Measurements from ENCODE around the gene CLSTN2. TPM values are rescaled to one million over a fixed set of nuclear protein-coding genes. Genes with fewer than 3 reads are reported as not detected.

The CLSTN2 gene
- total RNA-seq, 4 donors from 2014 or later: 3.7 to 9.5 (median 7.4) TPM

DNA sequence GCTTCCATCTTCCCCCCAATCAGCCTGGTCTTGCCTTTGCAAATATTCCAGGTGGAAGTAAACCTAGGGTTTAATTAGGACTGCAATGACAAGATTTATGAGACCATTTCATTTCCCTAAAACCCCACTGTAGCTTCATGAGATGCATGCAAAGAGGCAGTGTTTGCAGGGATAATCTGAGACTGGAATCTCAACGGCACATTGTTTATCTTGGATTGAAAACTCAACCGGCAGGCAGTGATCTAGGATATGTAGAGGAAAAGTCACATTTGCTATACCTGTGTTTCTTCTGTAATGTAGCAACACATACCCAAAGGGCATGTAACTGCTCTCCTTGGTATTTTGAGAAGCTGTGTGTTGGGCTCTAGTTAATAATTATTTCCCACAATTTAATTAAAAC lies 18.7 kb upstream of the CLSTN2 start:
- H3K27ac ChIP-seq (replicated peaks in 1 of 4): no peak overlapping the region
- TF ChIP-seq, protein P1, sequence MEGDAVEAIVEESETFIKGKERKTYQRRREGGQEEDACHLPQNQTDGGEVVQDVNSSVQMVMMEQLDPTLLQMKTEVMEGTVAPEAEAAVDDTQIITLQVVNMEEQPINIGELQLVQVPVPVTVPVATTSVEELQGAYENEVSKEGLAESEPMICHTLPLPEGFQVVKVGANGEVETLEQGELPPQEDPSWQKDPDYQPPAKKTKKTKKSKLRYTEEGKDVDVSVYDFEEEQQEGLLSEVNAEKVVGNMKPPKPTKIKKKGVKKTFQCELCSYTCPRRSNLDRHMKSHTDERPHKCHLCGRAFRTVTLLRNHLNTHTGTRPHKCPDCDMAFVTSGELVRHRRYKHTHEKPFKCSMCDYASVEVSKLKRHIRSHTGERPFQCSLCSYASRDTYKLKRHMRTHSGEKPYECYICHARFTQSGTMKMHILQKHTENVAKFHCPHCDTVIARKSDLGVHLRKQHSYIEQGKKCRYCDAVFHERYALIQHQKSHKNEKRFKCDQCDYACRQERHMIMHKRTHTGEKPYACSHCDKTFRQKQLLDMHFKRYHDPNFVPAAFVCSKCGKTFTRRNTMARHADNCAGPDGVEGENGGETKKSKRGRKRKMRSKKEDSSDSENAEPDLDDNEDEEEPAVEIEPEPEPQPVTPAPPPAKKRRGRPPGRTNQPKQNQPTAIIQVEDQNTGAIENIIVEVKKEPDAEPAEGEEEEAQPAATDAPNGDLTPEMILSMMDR (IDR thresholded peaks at IDR 0.05): no peak
- TF ChIP-seq EP300 (IDR thresholded peaks at IDR 0.05) (no peak), POLR2A (IDR thresholded peaks at IDR 0.05; ENCODE audit: low read depth) (no peak), POLR2AphosphoS5 (IDR thresholded peaks at IDR 0.05) (no peak)
- 62% methylated on average over 2 of the region's 2 CpGs for WGBS
- H3K9me3 ChIP-seq: no peaks in the 10 kb centered on the region
- peak; percentile 37 for DNase-seq (ENCODE audit: extremely low spot score)
- H3K36me3 ChIP-seq: no peaks in the 10 kb centered on the region
- H3K4me1 ChIP-seq: no peaks in the 10 kb centered on the region
- intact Hi-C loops (cut with DNase I): no loop called here
- H3K4me3 ChIP-seq: no peak overlapping the region
- peaks cover 0 to 4% (median 0%) of the 10 kb centered on the region in 4 donors for H3K27me3 ChIP-seq

DNA sequence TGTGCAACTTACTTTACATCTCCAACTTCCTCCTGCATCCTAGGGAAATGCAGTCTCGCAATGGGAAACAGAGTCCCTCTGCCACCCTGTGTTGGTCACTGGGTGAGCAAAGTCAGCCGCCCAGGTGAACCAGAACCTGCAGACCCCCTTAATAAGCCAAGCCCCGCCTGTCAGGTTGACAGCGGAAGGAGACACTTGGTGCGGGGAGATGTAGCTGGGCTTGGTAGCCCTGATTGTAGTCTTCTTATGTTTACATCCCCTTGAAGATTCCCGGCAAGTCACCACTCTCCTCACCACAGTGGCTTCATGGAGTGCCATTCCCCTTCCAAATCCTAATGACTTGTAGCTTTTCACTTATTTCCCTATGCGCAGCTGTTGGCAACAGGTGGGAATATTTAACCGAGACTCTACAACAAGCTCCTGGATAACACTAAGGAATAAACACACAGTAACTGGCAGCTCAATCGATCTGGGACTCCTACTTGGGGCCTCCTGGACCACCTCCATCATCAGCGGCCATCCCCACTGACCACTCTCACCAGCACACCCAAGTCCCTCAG lies 17.7 kb upstream of the CLSTN2 start:
- no peak for TF ChIP-seq EP300 (IDR thresholded peaks at IDR 0.05)
- TF ChIP-seq POLR2A (IDR thresholded peaks at IDR 0.05; ENCODE audit: low read depth): no peak
- TF ChIP-seq, protein P1 (IDR thresholded peaks at IDR 0.05): no peak
- no peak for TF ChIP-seq POLR2AphosphoS5 (IDR thresholded peaks at IDR 0.05)
- no peak overlapping the region for H3K4me3 ChIP-seq
- no peaks in the 10 kb centered on the region for H3K9me3 ChIP-seq
- DNase-seq (ENCODE audit: extremely low spot score): no peak
- H3K36me3 ChIP-seq: no peaks in the 10 kb centered on the region
- intact Hi-C loops (cut with DNase I): no loop called here
- H3K27me3 ChIP-seq: peaks cover 0 to 4% (median 0%) of the 10 kb centered on the region in 4 donors
- WGBS: 87% methylated on average over 8 of the region's 10 CpGs
- H3K4me1 ChIP-seq: no peaks in the 10 kb centered on the region
- H3K27ac ChIP-seq (replicated peaks in 1 of 4): no peak overlapping the region

DNA sequence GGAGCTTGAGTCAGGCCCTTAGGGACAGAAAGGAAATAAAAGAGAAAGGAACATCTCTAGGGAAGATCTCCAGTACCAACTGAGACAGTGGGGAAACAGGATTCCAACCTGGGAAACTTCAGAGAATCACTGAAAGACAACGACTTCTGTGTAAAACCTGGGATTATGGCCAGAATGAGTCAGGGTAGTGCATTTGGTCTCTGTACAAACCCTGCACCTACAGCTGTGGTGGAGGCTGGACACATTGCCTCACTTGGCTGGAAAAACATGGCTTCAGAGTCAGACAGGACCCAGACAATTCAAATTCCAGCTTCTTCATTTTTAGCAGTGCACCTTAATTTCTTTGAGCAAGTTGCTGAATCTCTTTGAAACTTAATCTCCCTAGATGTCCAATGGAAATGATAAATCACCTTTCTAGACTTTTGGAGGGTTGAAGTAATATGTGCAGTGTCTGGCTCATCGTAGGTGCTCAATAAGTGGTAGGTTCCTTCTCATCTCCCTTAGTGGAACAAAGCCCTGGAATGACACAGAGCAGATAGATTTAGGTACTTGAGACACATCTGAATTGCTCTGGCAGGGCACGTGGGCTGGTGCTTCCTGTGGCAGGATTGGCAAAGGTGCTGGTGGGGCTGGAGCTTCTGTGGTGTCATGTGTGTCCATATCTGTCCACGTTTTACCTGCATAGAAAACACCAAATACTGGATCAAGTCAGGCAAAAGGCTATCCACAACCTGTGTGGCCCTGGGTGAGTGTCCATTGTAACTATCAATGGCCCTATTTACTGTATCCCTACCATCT lies 6.1 kb upstream of the CLSTN2 start:
- peaks cover 0 to 8% (median 0%) of the 10 kb centered on the region in 4 donors for H3K27me3 ChIP-seq
- H3K9me3 ChIP-seq: no peaks in the 10 kb centered on the region
- no peaks in the 10 kb centered on the region for H3K36me3 ChIP-seq
- TF ChIP-seq EP300 (IDR thresholded peaks at IDR 0.05) (no peak), POLR2AphosphoS5 (IDR thresholded peaks at IDR 0.05) (no peak), POLR2A (IDR thresholded peaks at IDR 0.05; ENCODE audit: low read depth) (no peak)
- TF ChIP-seq, protein P1 (IDR thresholded peaks at IDR 0.05): no peak
- no peaks in the 10 kb centered on the region for H3K4me1 ChIP-seq
- H3K27ac ChIP-seq (replicated peaks in 1 of 4): no peak overlapping the region
- no peak overlapping the region for H3K4me3 ChIP-seq
- 63% methylated on average over 4 of the region's 4 CpGs for WGBS
- peak; percentile 19 for DNase-seq (ENCODE audit: extremely low spot score)
- intact Hi-C loops (cut with DNase I): no loop called here

DNA sequence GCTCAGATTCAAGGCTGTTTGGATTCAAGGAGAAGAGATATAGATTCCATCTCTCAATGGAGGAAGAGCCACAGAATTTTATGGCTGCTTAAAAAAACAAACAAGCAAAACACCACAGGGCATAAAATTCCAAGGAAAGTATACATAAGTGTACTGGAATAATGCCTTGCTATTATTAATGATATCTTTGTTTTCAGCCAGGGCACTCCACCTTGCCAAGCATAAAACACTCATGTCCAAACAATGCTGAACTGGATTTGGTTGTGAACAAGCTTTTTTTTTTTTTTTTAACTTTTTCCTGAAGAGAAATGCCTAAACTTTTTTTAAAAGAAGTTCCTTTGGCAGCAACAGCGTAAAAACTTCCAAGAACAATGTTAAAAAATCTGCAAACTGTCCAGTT lies 4.8 kb upstream of the CLSTN2 start:
- H3K9me3 ChIP-seq: no peaks in the 10 kb centered on the region
- no peak overlapping the region for H3K27ac ChIP-seq (replicated peaks in 1 of 4)
- 52% methylated on average over 1 of the region's 1 CpG for WGBS
- H3K27me3 ChIP-seq: peaks cover 0 to 19% (median 4%) of the 10 kb centered on the region in 4 donors
- intact Hi-C loops (cut with DNase I): loop anchor here (10.0 kb wide), 1 partner anchor 935 kb away; no protein-coding TSS in a partner anchor
- H3K36me3 ChIP-seq: no peaks in the 10 kb centered on the region
- H3K4me1 ChIP-seq: peaks cover 6 to 10% (median 9%) of the 10 kb centered on the region in 4 donors
- TF ChIP-seq POLR2AphosphoS5 (IDR thresholded peaks at IDR 0.05) (no peak), POLR2A (IDR thresholded peaks at IDR 0.05; ENCODE audit: low read depth) (no peak), EP300 (IDR thresholded peaks at IDR 0.05) (no peak)
- TF ChIP-seq, protein P1 (IDR thresholded peaks at IDR 0.05): no peak
- no peak overlapping the region for H3K4me3 ChIP-seq
- DNase-seq (ENCODE audit: extremely low spot score): peak; percentile 37

All from esophagus muscularis mucosa (tissue), 4 donors.